ENCODE measurements around the gene VEZF1. TPM values are rescaled to one million over a fixed set of nuclear protein-coding genes. Genes with fewer than 3 reads are reported as not detected.

VEZF1 gene
- total RNA-seq: 30.3 TPM

GRCh38 chr17:57987581-57988300 lies at the start of gene VEZF1:
Gene VEZF1, minus strand, starts transcription at chr17:57988254. Its CDS starts 143 bp downstream, at chr17:57988111.
- Histone ChIP-seq H3K4me1 (ENCODE audit: control insufficient read depth in 3 of 3, insufficient read depth in 3 of 3, low read length in 3 of 3) (peaks cover 63 to 76% (median 66%) of the 10 kb centered on the region in 3 donors), H3K9ac (ENCODE audit: low read depth in 1 of 3, low read length in 3 of 3) (peak within 1 kb of the TSS; percentile 89 to 91 (median 91)), H3K27ac (ENCODE audit: low read depth, low read length) (peak within 1 kb of the TSS; percentile 93), H3K9me3 (ENCODE audit: control insufficient read depth in 3 of 3, low read length in 3 of 3) (no peaks in the 10 kb centered on the region), H3K36me3 (ENCODE audit: control insufficient read depth in 3 of 3, insufficient read depth in 3 of 3, low read length in 3 of 3) (peaks cover 0 to 3% (median under 1%) of the 10 kb centered on the region in 3 donors), H3K27me3 (ENCODE audit: control insufficient read depth in 3 of 3, insufficient read depth in 3 of 3, low read length in 3 of 3) (no peaks in the 10 kb centered on the region), H3K4me3 (ENCODE audit: low read length in 3 of 3) (peak within 1 kb of the TSS; percentile 89 to 93 (median 92))

- H3K27ac ChIP-seq (ENCODE audit: low read depth, low read length): no peak overlapping the region
- H3K9ac ChIP-seq (ENCODE audit: low read depth in 1 of 3, low read length in 3 of 3): no peak overlapping the region
- H3K9me3 ChIP-seq (ENCODE audit: control insufficient read depth in 3 of 3, low read length in 3 of 3): no peaks in the 10 kb centered on the region
- H3K4me3 ChIP-seq (ENCODE audit: low read length in 3 of 3): no peak overlapping the region
- H3K4me1 ChIP-seq (ENCODE audit: control insufficient read depth in 3 of 3, insufficient read depth in 3 of 3, low read length in 3 of 3): no peaks in the 10 kb centered on the region
- peaks cover 0 to 3% (median 0%) of the 10 kb centered on the region in 3 donors for H3K27me3 ChIP-seq (ENCODE audit: control insufficient read depth in 3 of 3, insufficient read depth in 3 of 3, low read length in 3 of 3)
- no peaks in the 10 kb centered on the region for H3K36me3 ChIP-seq (ENCODE audit: control insufficient read depth in 3 of 3, insufficient read depth in 3 of 3, low read length in 3 of 3)
These were observed 44.8 kb upstream of the VEZF1 start for GRCh38 chr17:58032691-58033415.

GRCh38 chr17:58028578-58028977 lies 40.5 kb upstream of the VEZF1 start:
- Histone ChIP-seq H3K4me1 (ENCODE audit: control insufficient read depth in 3 of 3, insufficient read depth in 3 of 3, low read length in 3 of 3) (no peaks in the 10 kb centered on the region), H3K9me3 (ENCODE audit: control insufficient read depth in 3 of 3, low read length in 3 of 3) (no peaks in the 10 kb centered on the region), H3K27ac (ENCODE audit: low read depth, low read length) (no peak overlapping the region), H3K36me3 (ENCODE audit: control insufficient read depth in 3 of 3, insufficient read depth in 3 of 3, low read length in 3 of 3) (no peaks in the 10 kb centered on the region), H3K9ac (ENCODE audit: low read depth in 1 of 3, low read length in 3 of 3) (no peak overlapping the region), H3K4me3 (ENCODE audit: low read length in 3 of 3) (no peak overlapping the region), H3K27me3 (ENCODE audit: control insufficient read depth in 3 of 3, insufficient read depth in 3 of 3, low read length in 3 of 3) (peaks cover 0 to 5% (median 3%) of the 10 kb centered on the region in 3 donors)

GRCh38 chr17:58020401-58020800 lies 32.3 kb upstream of the VEZF1 start:
- no peak overlapping the region for H3K27ac ChIP-seq (ENCODE audit: low read depth, low read length)
- H3K36me3 ChIP-seq (ENCODE audit: control insufficient read depth in 3 of 3, insufficient read depth in 3 of 3, low read length in 3 of 3): no peaks in the 10 kb centered on the region
- no peaks in the 10 kb centered on the region for H3K4me1 ChIP-seq (ENCODE audit: control insufficient read depth in 3 of 3, insufficient read depth in 3 of 3, low read length in 3 of 3)
- H3K27me3 ChIP-seq (ENCODE audit: control insufficient read depth in 3 of 3, insufficient read depth in 3 of 3, low read length in 3 of 3): peaks cover 0 to 3% (median 0%) of the 10 kb centered on the region in 3 donors
- no peaks in the 10 kb centered on the region for H3K9me3 ChIP-seq (ENCODE audit: control insufficient read depth in 3 of 3, low read length in 3 of 3)
- no peak overlapping the region for H3K9ac ChIP-seq (ENCODE audit: low read depth in 1 of 3, low read length in 3 of 3)
- H3K4me3 ChIP-seq (ENCODE audit: low read length in 3 of 3): no peak overlapping the region

GRCh38 chr17:58019521-58019920 lies 31.5 kb upstream of the VEZF1 start:
- Histone ChIP-seq H3K4me3 (ENCODE audit: low read length in 3 of 3) (no peak overlapping the region), H3K27ac (ENCODE audit: low read depth, low read length) (no peak overlapping the region), H3K27me3 (ENCODE audit: control insufficient read depth in 3 of 3, insufficient read depth in 3 of 3, low read length in 3 of 3) (no peaks in the 10 kb centered on the region), H3K4me1 (ENCODE audit: control insufficient read depth in 3 of 3, insufficient read depth in 3 of 3, low read length in 3 of 3) (no peaks in the 10 kb centered on the region), H3K36me3 (ENCODE audit: control insufficient read depth in 3 of 3, insufficient read depth in 3 of 3, low read length in 3 of 3) (no peaks in the 10 kb centered on the region), H3K9ac (ENCODE audit: low read depth in 1 of 3, low read length in 3 of 3) (no peak overlapping the region), H3K9me3 (ENCODE audit: control insufficient read depth in 3 of 3, low read length in 3 of 3) (no peaks in the 10 kb centered on the region)

- no peak overlapping the region for H3K4me3 ChIP-seq (ENCODE audit: low read length in 3 of 3)
- H3K9ac ChIP-seq (ENCODE audit: low read depth in 1 of 3, low read length in 3 of 3): no peak overlapping the region
- no peaks in the 10 kb centered on the region for H3K4me1 ChIP-seq (ENCODE audit: control insufficient read depth in 3 of 3, insufficient read depth in 3 of 3, low read length in 3 of 3)
- H3K27me3 ChIP-seq (ENCODE audit: control insufficient read depth in 3 of 3, insufficient read depth in 3 of 3, low read length in 3 of 3): no peaks in the 10 kb centered on the region
- no peaks in the 10 kb centered on the region for H3K9me3 ChIP-seq (ENCODE audit: control insufficient read depth in 3 of 3, low read length in 3 of 3)
- H3K27ac ChIP-seq (ENCODE audit: low read depth, low read length): no peak overlapping the region
- H3K36me3 ChIP-seq (ENCODE audit: control insufficient read depth in 3 of 3, insufficient read depth in 3 of 3, low read length in 3 of 3): no peaks in the 10 kb centered on the region
These were observed 31.0 kb upstream of the VEZF1 start for GRCh38 chr17:58019039-58019438.

- Histone ChIP-seq H3K27ac (ENCODE audit: low read depth, low read length) (no peak overlapping the region), H3K36me3 (ENCODE audit: control insufficient read depth in 3 of 3, insufficient read depth in 3 of 3, low read length in 3 of 3) (peaks cover 5 to 11% (median 7%) of the 10 kb centered on the region in 3 donors), H3K9me3 (ENCODE audit: control insufficient read depth in 3 of 3, low read length in 3 of 3) (no peaks in the 10 kb centered on the region), H3K27me3 (ENCODE audit: control insufficient read depth in 3 of 3, insufficient read depth in 3 of 3, low read length in 3 of 3) (no peaks in the 10 kb centered on the region), H3K4me3 (ENCODE audit: low read length in 3 of 3) (no peak overlapping the region), H3K9ac (ENCODE audit: low read depth in 1 of 3, low read length in 3 of 3) (no peak overlapping the region), H3K4me1 (ENCODE audit: control insufficient read depth in 3 of 3, insufficient read depth in 3 of 3, low read length in 3 of 3) (peaks cover 14 to 18% (median 16%) of the 10 kb centered on the region in 3 donors)
These were observed 22.2 kb upstream of the VEZF1 start for GRCh38 chr17:58010067-58010799.

- Histone ChIP-seq H3K9me3 (ENCODE audit: control insufficient read depth in 3 of 3, low read length in 3 of 3) (no peaks in the 10 kb centered on the region), H3K4me1 (ENCODE audit: control insufficient read depth in 3 of 3, insufficient read depth in 3 of 3, low read length in 3 of 3) (peaks cover 27 to 37% (median 33%) of the 10 kb centered on the region in 3 donors), H3K27ac (ENCODE audit: low read depth, low read length) (peak overlapping the region; percentile 98)
These were observed 20.0 kb upstream of the VEZF1 start for GRCh38 chr17:58007781-58008706.

More at GRCh38 chr17:58007781-58008706, 20.0 kb upstream of the VEZF1 start:
- H3K27me3 ChIP-seq (ENCODE audit: control insufficient read depth in 3 of 3, insufficient read depth in 3 of 3, low read length in 3 of 3): no peaks in the 10 kb centered on the region
- peaks cover 20 to 27% (median 21%) of the 10 kb centered on the region in 3 donors for H3K36me3 ChIP-seq (ENCODE audit: control insufficient read depth in 3 of 3, insufficient read depth in 3 of 3, low read length in 3 of 3)
- H3K4me3 ChIP-seq (ENCODE audit: low read length in 3 of 3): peak overlapping the region; percentile 88 to 100 (median 99)
- H3K9ac ChIP-seq (ENCODE audit: low read depth in 1 of 3, low read length in 3 of 3): peak overlapping the region; percentile 97 to 100 (median 100)

Measured in skeletal muscle tissue (tissue), 4 donors.